KOPT-K1 (cell line): ENCODE measurements around the gene CBX1.
"Not testable (repeated sequence)": the region's sequence is repeated elsewhere in the genome, so short reads cannot be mapped to it uniquely, and the experiment has no call there.

ENCODE experiments used
- H3K27ac ChIP-seq: fragments of 200-600 bp; sonication (generic); 2 replicates; pipeline ENCODE4 v1.5.1; 2016; ENCODE audit warnings: antibody characterized with exemption, mild to moderate bottlenecking, low read depth, low read length; ENCODE audit not compliant: poor library complexity, severe bottlenecking
- H3K36me3 ChIP-seq: fragments of 200-600 bp; sonication (generic); 2 replicates; pipeline ENCODE4 v1.5.1; 2017; ENCODE audit warnings: antibody characterized with exemption, mild to moderate bottlenecking, low read length, moderate library complexity; ENCODE audit not compliant: insufficient read depth
- H3K9me3 ChIP-seq: fragments of 200-600 bp; sonication (generic); 2 replicates; pipeline ENCODE4 v1.5.1; 2017; ENCODE audit warnings: antibody characterized with exemption, low read length, mild to moderate bottlenecking; ENCODE audit not compliant: insufficient read depth, poor library complexity, severe bottlenecking

The CBX1 gene

GRCh38 chr17:48037838-48038323 is 63.4 kb downstream of the CBX1 start:
- Histone ChIP-seq H3K9me3 (no peaks in the 10 kb centered on the region), H3K36me3 (no peaks in the 10 kb centered on the region), H3K27ac (no peak overlapping the region)

- Histone ChIP-seq H3K36me3 (no peaks in the 10 kb centered on the region), H3K27ac (no peak within 1 kb of the TSS), H3K9me3 (no peaks in the 10 kb centered on the region)
Observed at GRCh38 chr17:48037036-48037837, 64.0 kb downstream of the CBX1 start, which contains the start of gene COPZ2. TSS of gene COPZ2 (minus strand) at chr17:48037797. CDS start at chr17:48037777, 20 bp downstream.

GRCh38 chr17:48036693-48037035 is 64.6 kb downstream of the CBX1 start:
- Histone ChIP-seq H3K36me3 (no peaks in the 10 kb centered on the region), H3K9me3 (no peaks in the 10 kb centered on the region), H3K27ac (no peak overlapping the region)

- H3K27ac ChIP-seq, H3K36me3 ChIP-seq, H3K9me3 ChIP-seq: not testable (repeated sequence)
Observed at GRCh38 chr17:48034734-48035133, 66.5 kb downstream of the CBX1 start.

GRCh38 chr17:48031966-48032365 is 69.3 kb downstream of the CBX1 start:
- Histone ChIP-seq H3K9me3 (no peaks in the 10 kb centered on the region), H3K36me3 (no peaks in the 10 kb centered on the region), H3K27ac (no peak overlapping the region)

- H3K9me3 ChIP-seq: no peaks in the 10 kb centered on the region
- H3K36me3 ChIP-seq: no peaks in the 10 kb centered on the region
- no peak overlapping the region for H3K27ac ChIP-seq
Observed at GRCh38 chr17:48030531-48030930, 70.7 kb downstream of the CBX1 start.

- H3K9me3 ChIP-seq: no peaks in the 10 kb centered on the region
- no peak overlapping the region for H3K27ac ChIP-seq
- no peaks in the 10 kb centered on the region for H3K36me3 ChIP-seq
Observed at GRCh38 chr17:48028736-48029135, 72.5 kb downstream of the CBX1 start.

- H3K36me3 ChIP-seq: no peaks in the 10 kb centered on the region
- H3K9me3 ChIP-seq: no peaks in the 10 kb centered on the region
- no peak overlapping the region for H3K27ac ChIP-seq
Observed at GRCh38 chr17:48027322-48027981, 73.8 kb downstream of the CBX1 start.

GRCh38 chr17:48026502-48027321 is 74.6 kb downstream of the CBX1 start:
- H3K27ac ChIP-seq: no peak overlapping the region
- H3K9me3 ChIP-seq: no peaks in the 10 kb centered on the region
- no peaks in the 10 kb centered on the region for H3K36me3 ChIP-seq

- Histone ChIP-seq H3K9me3 (no peaks in the 10 kb centered on the region), H3K36me3 (no peaks in the 10 kb centered on the region), H3K27ac (no peak overlapping the region)
Observed at GRCh38 chr17:48025904-48026501, 75.3 kb downstream of the CBX1 start.

- Histone ChIP-seq H3K9me3 (no peaks in the 10 kb centered on the region), H3K27ac (no peak overlapping the region), H3K36me3 (no peaks in the 10 kb centered on the region)
Observed at GRCh38 chr17:48025040-48025903, 76.0 kb downstream of the CBX1 start.

- Histone ChIP-seq H3K9me3 (no peaks in the 10 kb centered on the region), H3K27ac (no peak overlapping the region), H3K36me3 (no peaks in the 10 kb centered on the region)
Observed at GRCh38 chr17:48024149-48025039, 76.9 kb downstream of the CBX1 start.

GRCh38 chr17:48023400-48024148 is 77.7 kb downstream of the CBX1 start:
- Histone ChIP-seq H3K27ac (no peak overlapping the region), H3K9me3 (no peaks in the 10 kb centered on the region), H3K36me3 (no peaks in the 10 kb centered on the region)
